HEK293 (cell line): Measurements from ENCODE around the gene WBP4.
"Not testable (repeated sequence)": the region's sequence is repeated elsewhere in the genome, so short reads cannot be mapped to it uniquely, and the experiment has no call there.

Experiments
- CTCF ChIA-PET: fragments of 350-600 bp; formaldehyde crosslinking; extraction: SDS; loops from one replicate; lab custom pipeline; 2021; ENCODE audit warnings: antibody characterized with exemption; lab: Yijun Ruan, JAX
- POLR2A ChIA-PET: fragments of 300-600 bp; formaldehyde crosslinking; extraction: SDS; loops from one replicate; lab custom pipeline; 2020; ENCODE audit warnings: antibody characterized with exemption, inconsistent platforms; lab: Yijun Ruan, JAX
- H3K27ac ChIP-seq: fragments of 200-500 bp; sonication (Bioruptor generic); 2 replicates; pipeline ENCODE4 v1.5.1; 2014; ENCODE audit warnings: low read depth, low read length, control low read depth, inconsistent platforms; ENCODE audit errors: extremely low read depth
- H3K36me3 ChIP-seq, 2 experiments: fragments of 200-500 bp in 1 of 2; sonication (Bioruptor generic) in 1 of 2; 1 replicate in 1 of 2; 2 replicates in 1 of 2; pipeline ENCODE4 v1.5.1; 2014 to 2017; ENCODE audit warnings: inconsistent platforms in 2 of 2, low read length in 2 of 2; ENCODE audit not compliant: control insufficient read depth in 2 of 2, insufficient read depth in 1 of 2
- H3K4me1 ChIP-seq: fragments of 200-500 bp; sonication (Bioruptor generic); 2 replicates; pipeline ENCODE4 v1.5.1; 2014; ENCODE audit warnings: mild to moderate bottlenecking, low read length, inconsistent platforms; ENCODE audit not compliant: control insufficient read depth, insufficient read depth
- H3K4me3 ChIP-seq: 2 replicates; pipeline ENCODE4 v1.5.1; 2011; ENCODE audit warnings: low read depth, mild to moderate bottlenecking, control low read depth, low read length, moderate library complexity
- H3K9me3 ChIP-seq: fragments of 200-500 bp; sonication (Bioruptor generic); 2 replicates; pipeline ENCODE4 v1.5.1; 2014; ENCODE audit warnings: low read depth, low read length, inconsistent platforms; ENCODE audit not compliant: control insufficient read depth, insufficient read depth
- EGR2 ChIP-seq: fragments of 450-650 bp; formaldehyde crosslinking; IDR thresholded peaks from 2 replicates; pipeline ENCODE4 v1.5.1; 2016; ENCODE audit warnings: low read depth, missing biosample characterization, missing genetic modification characterization
- GLIS2 ChIP-seq: fragments of 450-650 bp; formaldehyde crosslinking; IDR thresholded peaks from 2 replicates; pipeline ENCODE4 v1.5.1; 2016; ENCODE audit warnings: missing biosample characterization, missing genetic modification characterization
- KLF1 ChIP-seq: fragments of 450-650 bp; formaldehyde crosslinking; IDR thresholded peaks from 2 replicates; pipeline ENCODE4 v1.5.1; 2016; ENCODE audit warnings: missing biosample characterization, missing genetic modification characterization
- MZF1 ChIP-seq: fragments of 450-650 bp; formaldehyde crosslinking; IDR thresholded peaks from 2 replicates; pipeline ENCODE4 v1.5.1; 2017; ENCODE audit warnings: missing biosample characterization, missing genetic modification characterization, borderline replicate concordance
- OSR2 ChIP-seq: fragments of 450-650 bp; formaldehyde crosslinking; IDR thresholded peaks from 2 replicates; pipeline ENCODE4 v1.5.1; 2016; ENCODE audit warnings: missing biosample characterization, missing genetic modification characterization
- SALL2 ChIP-seq: fragments of 450-650 bp; formaldehyde crosslinking; IDR thresholded peaks from 2 replicates; pipeline ENCODE4 v1.5.0; 2017; ENCODE audit warnings: missing biosample characterization, mild to moderate bottlenecking, missing genetic modification characterization, borderline replicate concordance
- SCRT2 ChIP-seq: fragments of 450-650 bp; formaldehyde crosslinking; IDR thresholded peaks from 2 replicates; pipeline ENCODE4 v1.5.1; 2016; ENCODE audit warnings: missing biosample characterization, missing genetic modification characterization
- SETDB1 ChIP-seq: IDR thresholded peaks from one replicate; pipeline ENCODE4 v1.6.1; 2017; ENCODE audit warnings: mild to moderate bottlenecking, low read length, moderate library complexity, mixed read lengths; ENCODE audit not compliant: insufficient read length
- ZFP37 ChIP-seq: fragments of 450-650 bp; formaldehyde crosslinking; IDR thresholded peaks from 2 replicates; pipeline ENCODE4 v1.5.1; 2016; ENCODE audit warnings: missing biosample characterization, missing genetic modification characterization
- ZNF146 ChIP-seq: fragments of 450-650 bp; formaldehyde crosslinking; IDR thresholded peaks from 2 replicates; pipeline ENCODE4 v1.5.1; 2016; ENCODE audit warnings: missing biosample characterization, missing genetic modification characterization
- ZNF221 ChIP-seq: fragments of 450-650 bp; formaldehyde crosslinking; IDR thresholded peaks from 2 replicates; pipeline ENCODE4 v1.5.1; 2017; ENCODE audit warnings: missing biosample characterization, missing genetic modification characterization, borderline replicate concordance
- ZNF223 ChIP-seq: fragments of 450-650 bp; formaldehyde crosslinking; IDR thresholded peaks from 2 replicates; pipeline ENCODE4 v1.5.1; 2016; ENCODE audit warnings: missing biosample characterization, missing genetic modification characterization
- ZNF292 ChIP-seq: fragments of 450-650 bp; formaldehyde crosslinking; IDR thresholded peaks from 2 replicates; pipeline ENCODE4 v1.5.1; 2016; ENCODE audit warnings: low read depth, missing biosample characterization, missing genetic modification characterization, borderline replicate concordance
- ZNF324 ChIP-seq: fragments of 450-650 bp; formaldehyde crosslinking; IDR thresholded peaks from 2 replicates; pipeline ENCODE4 v1.5.1; 2016; ENCODE audit warnings: missing biosample characterization, missing genetic modification characterization
- ZNF600 ChIP-seq: fragments of 450-650 bp; formaldehyde crosslinking; IDR thresholded peaks from 2 replicates; pipeline ENCODE4 v1.5.1; 2016; ENCODE audit warnings: missing biosample characterization, missing genetic modification characterization
- ZNF76 ChIP-seq: fragments of 450-650 bp; formaldehyde crosslinking; IDR thresholded peaks from 2 replicates; pipeline ENCODE4; 2016; ENCODE audit warnings: low read depth, missing biosample characterization, missing genetic modification characterization, borderline replicate concordance
- ZNF843 ChIP-seq: fragments of 450-650 bp; formaldehyde crosslinking; IDR thresholded peaks from 2 replicates; pipeline ENCODE4 v1.5.1; 2016; ENCODE audit warnings: missing biosample characterization, missing genetic modification characterization
- ZSCAN23 ChIP-seq: fragments of 450-650 bp; formaldehyde crosslinking; IDR thresholded peaks from 2 replicates; pipeline ENCODE4 v1.5.1; 2016; ENCODE audit warnings: missing biosample characterization, missing genetic modification characterization
- TF ChIP-seq, protein P1 (sequence below): fragments of 450-650 bp; formaldehyde crosslinking; IDR thresholded peaks from 2 replicates; pipeline ENCODE4 v1.5.1; 2016; ENCODE audit warnings: missing biosample characterization, missing genetic modification characterization, low read depth
- TF ChIP-seq, protein P2 (sequence below): fragments of 450-650 bp; formaldehyde crosslinking; IDR thresholded peaks from 2 replicates; pipeline ENCODE4 v1.5.1; 2016; ENCODE audit warnings: missing biosample characterization, missing genetic modification characterization
- TF ChIP-seq, protein P3 (sequence below): fragments of 450-650 bp; formaldehyde crosslinking; IDR thresholded peaks from 2 replicates; pipeline ENCODE4; 2016; ENCODE audit warnings: missing biosample characterization, missing genetic modification characterization

The WBP4 gene

DNA sequence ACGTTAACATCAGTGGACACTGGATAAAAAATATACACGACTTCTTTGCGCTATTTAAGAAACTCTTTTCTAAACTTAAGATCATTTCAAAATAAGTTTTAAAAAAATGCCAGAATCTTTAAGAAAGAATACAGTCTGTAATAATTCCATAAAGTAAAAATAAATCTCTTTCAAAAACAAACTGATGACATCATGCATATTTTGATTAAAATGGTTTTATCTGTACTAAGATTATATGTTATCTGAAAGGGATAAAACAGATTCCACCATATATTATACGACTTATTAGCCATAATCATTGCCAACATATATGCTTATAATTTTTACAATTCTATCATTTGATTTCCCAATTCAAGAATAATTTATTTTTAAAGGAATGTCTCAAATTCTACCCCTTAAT, 26.9 kb upstream of the WBP4 start:
- TF ChIP-seq SALL2 (tag by site-specific recombination) (no peak), ZNF292 (no peak), ZFP37 (no peak)
- TF ChIP-seq, protein P1, sequence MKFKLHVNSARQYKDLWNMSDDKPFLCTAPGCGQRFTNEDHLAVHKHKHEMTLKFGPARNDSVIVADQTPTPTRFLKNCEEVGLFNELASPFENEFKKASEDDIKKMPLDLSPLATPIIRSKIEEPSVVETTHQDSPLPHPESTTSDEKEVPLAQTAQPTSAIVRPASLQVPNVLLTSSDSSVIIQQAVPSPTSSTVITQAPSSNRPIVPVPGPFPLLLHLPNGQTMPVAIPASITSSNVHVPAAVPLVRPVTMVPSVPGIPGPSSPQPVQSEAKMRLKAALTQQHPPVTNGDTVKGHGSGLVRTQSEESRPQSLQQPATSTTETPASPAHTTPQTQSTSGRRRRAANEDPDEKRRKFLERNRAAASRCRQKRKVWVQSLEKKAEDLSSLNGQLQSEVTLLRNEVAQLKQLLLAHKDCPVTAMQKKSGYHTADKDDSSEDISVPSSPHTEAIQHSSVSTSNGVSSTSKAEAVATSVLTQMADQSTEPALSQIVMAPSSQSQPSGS (tag by site-specific recombination), result peak; percentile 75
- Histone ChIP-seq H3K4me1 (no peaks in the 10 kb centered on the region), H3K9me3 (no peaks in the 10 kb centered on the region), H3K4me3 (no peak overlapping the region), H3K27ac (no peak overlapping the region), H3K36me3 (no peaks in the 10 kb centered on the region)
- ChIA-PET CTCF (no interaction called here), POLR2A (no interaction called here)

DNA sequence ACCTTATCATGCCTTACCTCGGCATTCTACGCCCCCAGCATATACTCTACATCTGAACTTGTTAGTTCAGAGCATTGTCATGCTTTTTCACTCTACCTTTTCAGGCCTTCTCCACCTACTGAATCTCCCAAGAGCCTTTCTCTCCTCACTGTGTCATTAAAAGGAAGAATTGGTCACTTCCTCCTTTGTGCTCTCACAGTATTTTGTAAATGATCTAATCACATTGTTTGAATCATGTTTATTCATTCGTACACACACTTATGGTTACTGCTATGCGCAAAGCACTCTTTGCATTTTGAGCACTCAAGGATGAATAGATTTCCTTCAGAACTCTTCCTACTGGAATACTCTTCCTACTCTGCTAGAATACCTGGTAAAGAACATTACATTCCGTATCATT, 26.4 kb upstream of the WBP4 start:
- no peak overlapping the region for H3K27ac ChIP-seq
- no peaks in the 10 kb centered on the region for H3K4me1 ChIP-seq
- H3K4me3 ChIP-seq, result no peak overlapping the region
- TF ChIP-seq ZSCAN23 (no peak), GLIS2 (no peak), ZNF324 (no peak), SCRT2 (no peak), ZNF600 (tag by site-specific recombination) (peak; percentile 66; the same call in 1 of the 2 replicates), ZNF76 (tag by site-specific recombination) (no peak)
- CTCF ChIA-PET, result interaction anchor here (0.6 to 1.8 kb wide), 2 partner anchors 20 to 1195 kb away, joined by 3 to 5 read pairs; no protein-coding TSS in a partner anchor
- no peaks in the 10 kb centered on the region for H3K36me3 ChIP-seq
- H3K9me3 ChIP-seq, result no peaks in the 10 kb centered on the region
- POLR2A ChIA-PET, result no interaction called here

DNA sequence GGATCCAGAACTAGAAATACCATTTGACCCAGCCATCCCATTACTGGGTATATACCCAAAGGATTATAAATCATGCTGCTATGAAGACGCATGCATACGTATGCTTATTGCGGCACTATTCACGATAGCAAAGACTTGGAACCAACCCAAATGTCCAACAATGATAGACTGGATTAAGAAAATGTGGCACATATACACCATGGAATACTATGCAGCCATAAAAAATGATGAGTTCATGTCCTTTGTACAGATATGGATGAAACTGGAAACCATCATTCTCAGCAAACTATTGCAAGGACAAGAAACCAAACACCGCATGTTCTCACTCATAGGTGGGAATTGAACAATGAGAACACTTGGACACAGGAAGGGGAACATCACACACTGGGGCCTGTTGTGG, 24.8 kb upstream of the WBP4 start:
- H3K36me3 ChIP-seq, POLR2A ChIA-PET, H3K9me3 ChIP-seq, H3K4me3 ChIP-seq, H3K4me1 ChIP-seq, H3K27ac ChIP-seq: not testable (repeated sequence)
- CTCF ChIA-PET, result interaction anchor here (1.8 kb wide), 1 partner anchor 19 kb away, joined by 5 read pairs; no protein-coding TSS in a partner anchor
- TF ChIP-seq, protein P2, sequence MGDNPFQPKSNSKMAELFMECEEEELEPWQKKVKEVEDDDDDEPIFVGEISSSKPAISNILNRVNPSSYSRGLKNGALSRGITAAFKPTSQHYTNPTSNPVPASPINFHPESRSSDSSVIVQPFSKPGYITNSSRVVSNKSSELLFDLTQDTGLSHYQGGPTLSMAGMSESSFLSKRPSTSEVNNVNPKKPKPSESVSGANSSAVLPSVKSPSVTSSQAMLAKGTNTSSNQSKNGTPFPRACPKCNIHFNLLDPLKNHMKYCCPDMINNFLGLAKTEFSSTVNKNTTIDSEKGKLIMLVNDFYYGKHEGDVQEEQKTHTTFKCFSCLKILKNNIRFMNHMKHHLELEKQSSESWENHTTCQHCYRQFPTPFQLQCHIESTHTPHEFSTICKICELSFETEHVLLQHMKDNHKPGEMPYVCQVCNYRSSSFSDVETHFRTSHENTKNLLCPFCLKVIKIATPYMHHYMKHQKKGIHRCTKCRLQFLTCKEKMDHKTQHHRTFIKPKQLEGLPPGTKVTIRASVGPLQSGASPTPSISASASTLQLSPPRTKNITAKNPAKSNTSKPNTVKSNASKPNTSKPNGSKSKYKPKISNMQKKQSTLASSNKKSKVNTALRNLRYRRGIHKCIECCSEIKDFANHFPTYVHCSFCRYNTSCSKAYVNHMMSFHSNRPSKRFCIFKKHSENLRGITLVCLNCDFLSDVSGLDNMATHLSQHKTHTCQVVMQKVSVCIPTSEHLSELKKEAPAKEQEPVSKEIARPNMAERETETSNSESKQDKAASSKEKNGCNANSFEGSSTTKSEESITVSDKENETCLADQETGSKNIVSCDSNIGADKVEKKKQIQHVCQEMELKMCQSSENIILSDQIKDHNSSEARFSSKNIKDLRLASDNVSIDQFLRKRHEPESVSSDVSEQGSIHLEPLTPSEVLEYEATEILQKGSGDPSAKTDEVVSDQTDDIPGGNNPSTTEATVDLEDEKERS (tag by site-specific recombination), result peak; percentile 76
- peak; percentile 94 for TF ChIP-seq ZNF146 (tag by site-specific recombination)

DNA sequence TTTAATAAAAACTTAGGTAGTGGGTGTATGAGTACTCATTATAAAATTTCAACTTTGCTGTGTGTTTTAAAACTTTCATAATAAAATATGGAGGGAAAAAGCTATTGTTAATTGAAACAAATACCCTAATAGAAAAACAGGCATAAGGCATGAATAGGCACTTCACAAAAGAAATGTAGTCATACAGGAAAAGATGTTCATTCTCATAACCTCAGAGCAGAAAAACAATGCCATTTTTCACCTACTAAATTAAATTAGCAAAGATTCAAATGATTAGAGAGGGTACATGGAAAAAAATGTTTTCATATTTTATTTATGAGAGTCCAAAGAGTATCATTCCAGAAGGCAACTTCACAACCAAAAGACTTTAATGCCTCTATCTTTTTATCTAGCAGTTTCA, 21.6 kb upstream of the WBP4 start:
- CTCF ChIA-PET, result interaction anchor here (1.5 kb wide), 1 partner anchor 15 kb away, joined by 6 read pairs; no protein-coding TSS in a partner anchor
- no peak overlapping the region for H3K4me3 ChIP-seq
- no peaks in the 10 kb centered on the region for H3K9me3 ChIP-seq
- POLR2A ChIA-PET, result no interaction called here
- no peaks in the 10 kb centered on the region for H3K4me1 ChIP-seq
- no peaks in the 10 kb centered on the region for H3K36me3 ChIP-seq
- H3K27ac ChIP-seq, result no peak overlapping the region
- no peak for TF ChIP-seq ZNF223 (tag by site-specific recombination)
- no peak for TF ChIP-seq MZF1 (tag by site-specific recombination)
- TF ChIP-seq OSR2 (tag by site-specific recombination), result no peak
- TF ChIP-seq ZNF221 (tag by site-specific recombination), result no peak
- no peak for TF ChIP-seq KLF1 (tag by site-specific recombination)
- TF ChIP-seq, protein P3, sequence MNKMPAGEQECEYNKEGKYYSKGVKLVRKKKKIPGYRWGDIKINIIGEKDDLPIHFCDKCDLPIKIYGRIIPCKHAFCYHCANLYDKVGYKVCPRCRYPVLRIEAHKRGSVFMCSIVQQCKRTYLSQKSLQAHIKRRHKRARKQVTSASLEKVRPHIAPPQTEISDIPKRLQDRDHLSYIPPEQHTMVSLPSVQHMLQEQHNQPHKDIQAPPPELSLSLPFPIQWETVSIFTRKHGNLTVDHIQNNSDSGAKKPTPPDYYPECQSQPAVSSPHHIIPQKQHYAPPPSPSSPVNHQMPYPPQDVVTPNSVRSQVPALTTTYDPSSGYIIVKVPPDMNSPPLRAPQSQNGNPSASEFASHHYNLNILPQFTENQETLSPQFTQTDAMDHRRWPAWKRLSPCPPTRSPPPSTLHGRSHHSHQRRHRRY (tag by site-specific recombination), result no peak
- no peak for TF ChIP-seq ZNF292
- no peak for TF ChIP-seq SETDB1
- no peak for TF ChIP-seq ZNF843 (tag by site-specific recombination)
- no peak for TF ChIP-seq EGR2 (tag by site-specific recombination)
- TF ChIP-seq, protein P2 (tag by site-specific recombination), result no peak
